GM18519 (cell line): ENCODE data around the gene TMEM117.
A peak's percentile ranks its signal among the peaks of the same experiment; 100 is the strongest.
"Not testable (repeated sequence)": the region's sequence is repeated elsewhere in the genome, so short reads cannot be mapped to it uniquely, and the experiment has no call there.

Experiments used
- ATAC-seq: cut with Tn5 transposase; IDR thresholded peaks from one replicate; pipeline ENCODE4 v1.9.1; 2021; ENCODE audit warnings: mild to moderate bottlenecking, moderate library complexity; ENCODE audit not compliant: unreplicated experiment, low FRiP score

The TMEM117 gene

GRCh38 chr12:44159216-44159615 lies 323.3 kb downstream of the TMEM117 start:
- no peak for ATAC-seq

GRCh38 chr12:44159862-44160261 lies 324.0 kb downstream of the TMEM117 start:
- no peak for ATAC-seq

GRCh38 chr12:44162961-44163360 lies 327.1 kb downstream of the TMEM117 start:
- ATAC-seq, result no peak

GRCh38 chr12:44174053-44174452 lies 338.2 kb downstream of the TMEM117 start:
- no peak for ATAC-seq

GRCh38 chr12:44184499-44185206 lies 348.8 kb downstream of the TMEM117 start:
- ATAC-seq, result peak; percentile 76

- ATAC-seq, result peak; percentile 100
Observed at GRCh38 chr12:44193281-44193680, 357.4 kb downstream of the TMEM117 start.

- not testable (repeated sequence) for ATAC-seq
Observed at GRCh38 chr12:44195719-44196118, 359.8 kb downstream of the TMEM117 start.

GRCh38 chr12:44206045-44206444 lies 370.2 kb downstream of the TMEM117 start:
- no peak for ATAC-seq

- ATAC-seq, result no peak
Observed at GRCh38 chr12:44217146-44217883, 381.4 kb downstream of the TMEM117 start.

GRCh38 chr12:44223736-44224135 lies 387.9 kb downstream of the TMEM117 start:
- no peak for ATAC-seq

GRCh38 chr12:44224399-44225148 lies 388.7 kb downstream of the TMEM117 start:
- no peak for ATAC-seq

- no peak for ATAC-seq
Observed at GRCh38 chr12:44225149-44225510, 389.2 kb downstream of the TMEM117 start.

GRCh38 chr12:44227616-44228015 lies 391.7 kb downstream of the TMEM117 start:
- no peak for ATAC-seq

GRCh38 chr12:44229846-44230245 lies 394.0 kb downstream of the TMEM117 start:
- no peak for ATAC-seq

GRCh38 chr12:44235674-44236073 lies 399.8 kb downstream of the TMEM117 start:
- no peak for ATAC-seq

- ATAC-seq, result no peak
Observed at GRCh38 chr12:44240186-44240585, 404.3 kb downstream of the TMEM117 start.

- ATAC-seq, result no peak
Observed at GRCh38 chr12:44245932-44246331, 410.1 kb downstream of the TMEM117 start.

GRCh38 chr12:44246482-44247105 lies 410.7 kb downstream of the TMEM117 start:
- no peak for ATAC-seq

GRCh38 chr12:44247588-44247987 lies 411.7 kb downstream of the TMEM117 start:
- no peak for ATAC-seq

GRCh38 chr12:44248436-44248835 lies 412.6 kb downstream of the TMEM117 start:
- ATAC-seq, result no peak

- not testable (repeated sequence) for ATAC-seq
Observed at GRCh38 chr12:44250440-44250839, 414.6 kb downstream of the TMEM117 start.
